HEK293 (cell line): ENCODE results near the gene HSD17B7.
A peak's percentile ranks its signal among the peaks of the same experiment; 100 is the strongest.
"Not testable (repeated sequence)": the region's sequence is repeated elsewhere in the genome, so short reads cannot be mapped to it uniquely, and the experiment has no call there.

Experiments
- CTCF ChIA-PET: fragments of 350-600 bp; formaldehyde crosslinking; extraction: SDS; loops from one replicate; lab custom pipeline; 2021; ENCODE audit warnings: antibody characterized with exemption; lab: Yijun Ruan, JAX
- POLR2A ChIA-PET: fragments of 300-600 bp; formaldehyde crosslinking; extraction: SDS; loops from one replicate; lab custom pipeline; 2020; ENCODE audit warnings: antibody characterized with exemption, inconsistent platforms; lab: Yijun Ruan, JAX
- H3K27ac ChIP-seq: fragments of 200-500 bp; sonication (Bioruptor generic); 2 replicates; pipeline ENCODE4 v1.5.1; 2014; ENCODE audit warnings: low read depth, low read length, control low read depth, inconsistent platforms; ENCODE audit errors: extremely low read depth
- H3K36me3 ChIP-seq, 2 experiments: fragments of 200-500 bp in 1 of 2; sonication (Bioruptor generic) in 1 of 2; 1 replicate in 1 of 2; 2 replicates in 1 of 2; pipeline ENCODE4 v1.5.1; 2014 to 2017; ENCODE audit warnings: inconsistent platforms in 2 of 2, low read length in 2 of 2; ENCODE audit not compliant: control insufficient read depth in 2 of 2, insufficient read depth in 1 of 2
- H3K4me1 ChIP-seq: fragments of 200-500 bp; sonication (Bioruptor generic); 2 replicates; pipeline ENCODE4 v1.5.1; 2014; ENCODE audit warnings: mild to moderate bottlenecking, low read length, inconsistent platforms; ENCODE audit not compliant: control insufficient read depth, insufficient read depth
- H3K4me3 ChIP-seq: 2 replicates; pipeline ENCODE4 v1.5.1; 2011; ENCODE audit warnings: low read depth, mild to moderate bottlenecking, control low read depth, low read length, moderate library complexity
- H3K9me3 ChIP-seq: fragments of 200-500 bp; sonication (Bioruptor generic); 2 replicates; pipeline ENCODE4 v1.5.1; 2014; ENCODE audit warnings: low read depth, low read length, inconsistent platforms; ENCODE audit not compliant: control insufficient read depth, insufficient read depth
- SCRT1 ChIP-seq: fragments of 450-650 bp; formaldehyde crosslinking; IDR thresholded peaks from 2 replicates; pipeline ENCODE4 v1.5.1; 2016; ENCODE audit warnings: missing biosample characterization, missing genetic modification characterization, borderline replicate concordance
- SCRT2 ChIP-seq: fragments of 450-650 bp; formaldehyde crosslinking; IDR thresholded peaks from 2 replicates; pipeline ENCODE4 v1.5.1; 2016; ENCODE audit warnings: missing biosample characterization, missing genetic modification characterization
- ZNF654 ChIP-seq: fragments of 450-650 bp; formaldehyde crosslinking; IDR thresholded peaks from 2 replicates; pipeline ENCODE4 v1.5.1; 2016; ENCODE audit warnings: low read depth, missing biosample characterization, missing genetic modification characterization
- ZSCAN30 ChIP-seq: fragments of 450-650 bp; IDR thresholded peaks from 2 replicates; pipeline ENCODE4 v1.5.1; 2018; ENCODE audit warnings: missing biosample characterization, mild to moderate bottlenecking, missing genetic modification characterization, moderate library complexity
- TF ChIP-seq, protein P1 (sequence below): fragments of 450-650 bp; formaldehyde crosslinking; IDR thresholded peaks from 2 replicates; pipeline ENCODE4 v1.5.1; 2016; ENCODE audit warnings: missing biosample characterization, missing genetic modification characterization
- TF ChIP-seq, protein P2 (sequence below): fragments of 450-650 bp; formaldehyde crosslinking; IDR thresholded peaks from 2 replicates; pipeline ENCODE4 v1.5.1; 2016; ENCODE audit warnings: missing biosample characterization, missing genetic modification characterization

The HSD17B7 gene

DNA sequence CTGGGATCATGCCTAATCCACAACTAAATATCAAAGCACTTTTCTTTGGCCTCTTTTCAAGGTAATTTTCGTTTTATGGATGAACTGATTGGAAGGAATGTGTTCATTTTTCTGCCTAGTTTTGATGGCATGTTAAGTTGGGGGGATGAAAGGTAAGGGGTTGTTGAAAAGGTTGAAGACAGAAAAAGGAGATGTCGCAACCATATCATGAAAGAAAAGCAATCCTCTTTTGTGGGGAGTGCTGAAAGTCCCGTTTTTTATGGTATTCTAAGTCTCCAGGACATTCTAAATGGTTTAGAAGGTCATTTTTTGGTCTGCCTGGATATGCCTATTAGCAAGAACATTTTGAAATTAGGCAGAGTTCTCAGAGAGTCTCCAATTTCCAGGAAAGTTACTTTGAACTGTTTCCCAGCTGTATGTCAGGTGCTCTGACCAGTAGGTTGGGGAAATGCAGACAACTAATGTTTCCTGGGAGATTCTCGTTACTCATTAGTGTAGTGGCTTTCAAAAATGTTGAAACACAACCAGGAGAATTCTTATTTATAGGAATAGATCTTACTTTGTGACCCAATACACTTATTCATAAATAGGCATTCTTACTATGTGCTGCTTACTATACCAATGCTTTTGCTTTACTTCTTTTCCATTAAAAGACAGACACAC is 6.2 kb downstream of the HSD17B7 start:
- POLR2A ChIA-PET, H3K9me3 ChIP-seq, H3K4me1 ChIP-seq, H3K27ac ChIP-seq, H3K4me3 ChIP-seq, CTCF ChIA-PET: not testable (repeated sequence)
- H3K36me3 ChIP-seq = peaks cover 12 to 29% of the 10 kb centered on the region in 2 experiments; a peak in 2 of 3 replicates

GRCh38 chr1:162799995-162800830 is 9.7 kb downstream of the HSD17B7 start:
- H3K36me3 ChIP-seq = peaks cover 12 to 45% of the 10 kb centered on the region in 2 experiments; a peak in 2 of 3 replicates
- H3K4me3 ChIP-seq, H3K4me1 ChIP-seq, H3K27ac ChIP-seq, H3K9me3 ChIP-seq, POLR2A ChIA-PET: not testable (repeated sequence)
- CTCF ChIA-PET = interaction anchor here (0.6 to 3.0 kb wide), 18 partner anchors 41 to 744 kb away, joined by 3 to 29 read pairs (median 3); partner anchors contain the start of gene DDR2
- TF ChIP-seq, protein P1, sequence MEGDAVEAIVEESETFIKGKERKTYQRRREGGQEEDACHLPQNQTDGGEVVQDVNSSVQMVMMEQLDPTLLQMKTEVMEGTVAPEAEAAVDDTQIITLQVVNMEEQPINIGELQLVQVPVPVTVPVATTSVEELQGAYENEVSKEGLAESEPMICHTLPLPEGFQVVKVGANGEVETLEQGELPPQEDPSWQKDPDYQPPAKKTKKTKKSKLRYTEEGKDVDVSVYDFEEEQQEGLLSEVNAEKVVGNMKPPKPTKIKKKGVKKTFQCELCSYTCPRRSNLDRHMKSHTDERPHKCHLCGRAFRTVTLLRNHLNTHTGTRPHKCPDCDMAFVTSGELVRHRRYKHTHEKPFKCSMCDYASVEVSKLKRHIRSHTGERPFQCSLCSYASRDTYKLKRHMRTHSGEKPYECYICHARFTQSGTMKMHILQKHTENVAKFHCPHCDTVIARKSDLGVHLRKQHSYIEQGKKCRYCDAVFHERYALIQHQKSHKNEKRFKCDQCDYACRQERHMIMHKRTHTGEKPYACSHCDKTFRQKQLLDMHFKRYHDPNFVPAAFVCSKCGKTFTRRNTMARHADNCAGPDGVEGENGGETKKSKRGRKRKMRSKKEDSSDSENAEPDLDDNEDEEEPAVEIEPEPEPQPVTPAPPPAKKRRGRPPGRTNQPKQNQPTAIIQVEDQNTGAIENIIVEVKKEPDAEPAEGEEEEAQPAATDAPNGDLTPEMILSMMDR (tag by site-specific recombination) = peak; percentile 50
- TF ChIP-seq ZNF654 (tag by site-specific recombination) (peak; percentile 85), ZSCAN30 (tag by site-specific recombination) (peak; percentile 71; the same call in 1 of the 2 replicates)
- TF ChIP-seq, protein P2, sequence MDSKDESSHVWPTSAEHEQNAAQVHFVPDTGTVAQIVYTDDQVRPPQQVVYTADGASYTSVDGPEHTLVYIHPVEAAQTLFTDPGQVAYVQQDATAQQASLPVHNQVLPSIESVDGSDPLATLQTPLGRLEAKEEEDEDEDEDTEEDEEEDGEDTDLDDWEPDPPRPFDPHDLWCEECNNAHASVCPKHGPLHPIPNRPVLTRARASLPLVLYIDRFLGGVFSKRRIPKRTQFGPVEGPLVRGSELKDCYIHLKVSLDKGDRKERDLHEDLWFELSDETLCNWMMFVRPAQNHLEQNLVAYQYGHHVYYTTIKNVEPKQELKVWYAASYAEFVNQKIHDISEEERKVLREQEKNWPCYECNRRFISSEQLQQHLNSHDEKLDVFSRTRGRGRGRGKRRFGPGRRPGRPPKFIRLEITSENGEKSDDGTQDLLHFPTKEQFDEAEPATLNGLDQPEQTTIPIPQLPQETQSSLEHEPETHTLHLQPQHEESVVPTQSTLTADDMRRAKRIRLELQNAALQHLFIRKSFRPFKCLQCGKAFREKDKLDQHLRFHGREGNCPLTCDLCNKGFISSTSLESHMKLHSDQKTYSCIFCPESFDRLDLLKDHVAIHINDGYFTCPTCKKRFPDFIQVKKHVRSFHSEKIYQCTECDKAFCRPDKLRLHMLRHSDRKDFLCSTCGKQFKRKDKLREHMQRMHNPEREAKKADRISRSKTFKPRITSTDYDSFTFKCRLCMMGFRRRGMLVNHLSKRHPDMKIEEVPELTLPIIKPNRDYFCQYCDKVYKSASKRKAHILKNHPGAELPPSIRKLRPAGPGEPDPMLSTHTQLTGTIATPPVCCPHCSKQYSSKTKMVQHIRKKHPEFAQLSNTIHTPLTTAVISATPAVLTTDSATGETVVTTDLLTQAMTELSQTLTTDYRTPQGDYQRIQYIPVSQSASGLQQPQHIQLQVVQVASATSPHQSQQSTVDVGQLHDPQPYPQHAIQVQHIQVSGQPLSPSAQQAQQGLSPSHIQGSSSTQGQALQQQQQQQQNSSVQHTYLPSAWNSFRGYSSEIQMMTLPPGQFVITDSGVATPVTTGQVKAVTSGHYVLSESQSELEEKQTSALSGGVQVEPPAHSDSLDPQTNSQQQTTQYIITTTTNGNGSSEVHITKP (tag by site-specific recombination) = peak; percentile 54

- POLR2A ChIA-PET, CTCF ChIA-PET: not testable (repeated sequence)
Measured at GRCh38 chr1:162807503-162807902, 17.0 kb downstream of the HSD17B7 start.

DNA sequence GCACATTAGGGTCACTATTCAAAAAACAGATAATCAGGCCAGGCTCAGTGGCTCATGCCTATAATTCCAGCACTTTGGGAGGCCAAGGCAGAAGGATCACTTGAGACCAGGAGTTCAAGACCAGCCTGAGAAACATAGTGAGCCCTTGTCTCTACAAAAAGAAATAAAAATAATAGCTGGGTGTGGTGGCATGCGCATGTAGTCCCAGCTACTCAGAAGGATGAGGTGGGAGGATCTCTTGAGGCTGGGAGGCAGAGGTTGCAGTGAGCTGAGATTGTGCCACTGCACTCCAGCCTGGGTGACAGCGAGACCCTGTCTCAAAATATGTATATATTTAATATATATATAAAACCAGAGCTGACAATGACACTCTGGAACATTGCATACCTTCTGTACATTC is 21.9 kb downstream of the HSD17B7 start:
- CTCF ChIA-PET, POLR2A ChIA-PET, H3K4me3 ChIP-seq, H3K27ac ChIP-seq, H3K4me1 ChIP-seq, H3K36me3 ChIP-seq, H3K9me3 ChIP-seq: not testable (repeated sequence)

More at GRCh38 chr1:162807503-162807902, 17.0 kb downstream of the HSD17B7 start:
- H3K27ac ChIP-seq, H3K4me1 ChIP-seq, H3K9me3 ChIP-seq, H3K4me3 ChIP-seq: not testable (repeated sequence)
- peaks cover 0 to 26% of the 10 kb centered on the region in 2 experiments; a peak in 1 of 3 replicates for H3K36me3 ChIP-seq
- TF ChIP-seq SCRT1 (tag by site-specific recombination) = 0 out of 2 replicates have a peak, but pooled peaks have one; percentile 55
- peak; percentile 81 for TF ChIP-seq SCRT2

- POLR2A ChIA-PET, CTCF ChIA-PET, H3K9me3 ChIP-seq, H3K4me3 ChIP-seq, H3K4me1 ChIP-seq, H3K27ac ChIP-seq, H3K36me3 ChIP-seq: not testable (repeated sequence)
Measured at GRCh38 chr1:162818136-162818535, 27.6 kb downstream of the HSD17B7 start.

GRCh38 chr1:162818666-162819065 is 28.2 kb downstream of the HSD17B7 start:
- POLR2A ChIA-PET, H3K9me3 ChIP-seq, CTCF ChIA-PET, H3K27ac ChIP-seq, H3K36me3 ChIP-seq, H3K4me3 ChIP-seq, H3K4me1 ChIP-seq: not testable (repeated sequence)
